Activated T-cell treated with anti-CD3 and anti-CD28 coated beads, Interleukin-2, amount 50 U/mL, for 24 hours (primary cell): Measurements from ENCODE around the gene FMN1.
A peak's percentile ranks its signal among the peaks of the same experiment; 100 is the strongest.

Experiments
- DNase-seq: peaks from one replicate; pipeline ENCODE4 v3.0.0-alpha.2; 2020
- H3K27ac Mint-ChIP-seq: 2 replicates; pipeline ENCODE4 v1.8.0; 2020; ENCODE audit warnings: mild to moderate bottlenecking, mixed read lengths
- H3K27me3 Mint-ChIP-seq: 2 replicates; pipeline ENCODE4 v1.8.0; 2020; ENCODE audit warnings: mixed read lengths
- H3K36me3 Mint-ChIP-seq: 2 replicates; pipeline ENCODE4 v1.8.0; 2020; ENCODE audit warnings: low read depth, mixed read lengths
- H3K4me1 Mint-ChIP-seq: 2 replicates; pipeline ENCODE4 v1.8.0; 2020; ENCODE audit warnings: low read depth, mixed read lengths
- H3K4me3 Mint-ChIP-seq: 2 replicates; pipeline ENCODE4 v1.8.0; 2020; ENCODE audit warnings: mild to moderate bottlenecking, moderate library complexity, mixed read lengths
- H3K9me3 Mint-ChIP-seq: 2 replicates; pipeline ENCODE4 v1.8.0; 2020; ENCODE audit warnings: mixed read lengths

Gene FMN1

DNA sequence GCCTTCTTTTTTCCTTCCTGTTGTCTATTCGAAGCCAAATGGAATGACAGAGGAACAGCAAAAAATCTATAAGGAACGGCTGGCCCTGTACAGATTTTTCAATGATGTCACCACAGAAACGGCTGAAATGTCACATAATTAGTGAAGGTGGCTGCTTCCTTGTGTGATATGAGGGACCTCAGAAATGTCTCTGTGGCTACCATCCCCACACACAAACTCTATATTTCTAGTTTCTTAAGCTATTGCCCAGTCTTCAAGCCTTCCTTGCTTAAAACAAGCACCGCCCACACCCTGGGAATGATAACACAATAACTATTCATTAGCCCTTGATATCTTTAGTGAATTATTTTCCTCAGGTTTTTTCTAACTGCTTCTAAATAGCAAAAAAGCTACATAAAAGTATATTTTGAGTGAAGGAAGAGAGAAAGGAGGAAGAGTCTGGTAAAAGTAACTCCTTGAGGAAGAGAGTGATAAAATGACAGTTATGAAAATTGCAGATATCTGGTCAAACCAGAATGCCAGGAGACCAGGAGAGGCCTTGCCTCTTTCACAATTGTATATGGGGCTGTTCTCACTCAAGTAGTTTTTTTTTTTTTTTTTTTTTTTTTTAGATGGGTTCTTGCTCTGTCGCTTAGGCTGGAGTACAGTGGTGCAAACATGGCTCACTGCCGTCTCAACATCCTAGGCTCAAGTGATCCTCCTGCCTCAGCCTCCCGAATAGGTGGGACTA lies 38.7 kb downstream of the FMN1 start:
- Mint-ChIP-seq H3K27me3 (no peaks in the 10 kb centered on the region), H3K36me3 (no peaks in the 10 kb centered on the region), H3K4me3 (no peak overlapping the region), H3K9me3 (no peaks in the 10 kb centered on the region), H3K27ac (no peak overlapping the region), H3K4me1 (peaks cover 22% of the 10 kb centered on the region)
- DNase-seq: no peak

DNA sequence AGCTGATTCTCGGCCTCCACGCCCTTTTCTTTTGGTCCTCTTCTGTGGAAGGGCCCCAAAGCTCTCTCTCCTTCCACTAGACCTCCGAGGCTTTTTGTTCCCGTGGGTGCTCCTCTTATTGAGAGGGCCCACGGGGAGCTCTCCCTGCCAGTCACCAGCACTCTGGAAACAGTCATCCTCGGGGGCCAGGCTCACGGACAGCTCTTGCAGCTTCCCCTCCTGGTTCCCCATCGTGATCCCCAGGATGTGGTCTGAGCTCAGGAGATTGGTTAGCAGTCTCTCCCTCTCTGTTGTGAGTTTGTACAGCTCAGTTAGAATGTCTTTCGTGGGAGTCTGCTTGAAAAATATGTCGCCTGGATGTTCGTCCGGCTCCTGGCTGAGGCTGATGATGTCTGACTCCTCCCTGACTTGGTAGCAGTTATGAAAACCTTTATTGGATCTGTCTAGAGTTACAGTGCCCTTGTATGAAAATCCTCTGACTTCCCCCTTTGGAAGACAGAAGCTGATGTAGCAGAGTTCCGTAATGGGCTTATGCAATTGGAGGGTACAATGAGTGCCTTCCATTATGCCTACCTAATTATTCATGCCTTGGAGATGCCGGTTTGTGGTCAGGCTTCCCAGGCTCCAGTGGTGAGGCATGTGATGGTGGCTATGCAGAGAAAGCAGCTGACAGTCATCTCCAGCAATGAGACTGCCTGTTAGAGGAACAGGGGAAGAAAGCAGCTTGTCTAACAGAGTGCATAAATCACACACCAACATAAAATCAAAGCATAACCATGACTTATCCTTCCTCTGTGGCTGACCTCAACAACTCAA lies 40.0 kb downstream of the FMN1 start:
- H3K27me3 Mint-ChIP-seq: no peaks in the 10 kb centered on the region
- peaks cover 16% of the 10 kb centered on the region for H3K4me1 Mint-ChIP-seq
- DNase-seq: no peak
- H3K9me3 Mint-ChIP-seq: no peaks in the 10 kb centered on the region
- H3K36me3 Mint-ChIP-seq: no peaks in the 10 kb centered on the region
- H3K27ac Mint-ChIP-seq: no peak overlapping the region
- H3K4me3 Mint-ChIP-seq: no peak overlapping the region

GRCh38 chr15:33153548-33153947 lies 41.0 kb downstream of the FMN1 start:
- Mint-ChIP-seq H3K27ac (no peak overlapping the region), H3K36me3 (no peaks in the 10 kb centered on the region), H3K4me3 (no peak overlapping the region), H3K4me1 (peaks cover 13% of the 10 kb centered on the region), H3K9me3 (no peaks in the 10 kb centered on the region), H3K27me3 (no peaks in the 10 kb centered on the region)
- no peak for DNase-seq

DNA sequence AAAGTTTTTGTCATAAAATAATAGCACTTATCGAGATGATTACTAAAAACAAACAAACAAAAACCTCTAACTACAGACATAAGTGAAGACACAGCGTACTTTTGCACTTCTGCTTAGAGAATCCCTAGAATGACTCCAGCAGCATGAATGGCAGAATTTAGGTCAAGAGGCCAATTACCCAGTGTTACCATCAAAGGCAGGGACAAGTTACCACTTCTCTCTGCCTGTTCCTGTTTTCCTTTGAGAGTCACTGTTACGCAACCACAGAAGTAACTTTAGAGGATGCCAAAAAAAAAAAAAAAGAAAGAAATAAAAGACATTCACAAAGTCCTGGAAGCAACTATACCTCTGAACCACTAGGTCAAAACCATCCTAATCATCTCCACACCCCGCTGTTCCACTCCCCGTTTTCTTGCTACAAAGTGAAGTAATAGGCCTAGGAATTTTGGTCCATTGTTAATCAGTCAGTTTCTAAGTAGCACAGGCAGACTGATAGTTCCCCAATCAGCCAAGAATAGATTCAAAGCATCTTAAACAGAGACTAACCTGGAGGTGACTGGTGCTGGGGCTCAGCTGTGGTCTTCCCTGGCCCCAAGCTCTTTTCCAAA lies 41.9 kb downstream of the FMN1 start:
- Mint-ChIP-seq H3K36me3 (no peaks in the 10 kb centered on the region), H3K27ac (no peak overlapping the region), H3K4me1 (peaks cover 23% of the 10 kb centered on the region), H3K9me3 (no peaks in the 10 kb centered on the region), H3K4me3 (no peak overlapping the region), H3K27me3 (no peaks in the 10 kb centered on the region)
- no peak for DNase-seq

GRCh38 chr15:33150971-33151370 lies 43.5 kb downstream of the FMN1 start:
- peaks cover 26% of the 10 kb centered on the region for H3K4me1 Mint-ChIP-seq
- no peaks in the 10 kb centered on the region for H3K9me3 Mint-ChIP-seq
- no peak overlapping the region for H3K27ac Mint-ChIP-seq
- no peak for DNase-seq
- H3K4me3 Mint-ChIP-seq: no peak overlapping the region
- no peaks in the 10 kb centered on the region for H3K27me3 Mint-ChIP-seq
- H3K36me3 Mint-ChIP-seq: no peaks in the 10 kb centered on the region

DNA sequence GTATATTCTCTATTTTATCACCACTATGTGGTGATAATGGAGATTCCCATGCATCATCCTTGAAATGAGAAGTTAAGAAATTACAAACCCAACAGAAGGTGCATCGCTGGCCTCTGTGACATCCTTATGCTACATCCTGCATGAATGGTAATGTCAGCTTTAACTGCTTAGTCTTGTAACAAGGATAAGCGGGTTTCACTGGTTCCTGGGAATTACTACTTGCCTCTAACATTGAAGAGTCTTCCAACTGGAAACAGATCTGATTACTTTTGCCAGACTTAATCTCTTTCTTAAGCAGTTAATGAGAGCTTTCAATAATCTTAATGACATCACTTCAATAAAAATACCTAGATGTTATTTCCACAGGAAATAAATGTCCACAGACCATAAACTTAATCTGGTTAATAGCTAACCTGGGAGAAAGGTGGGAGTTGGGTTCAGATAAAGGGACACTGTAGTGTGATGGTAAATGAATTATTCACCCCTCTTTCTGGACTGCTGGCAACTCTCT lies 44.0 kb downstream of the FMN1 start:
- no peaks in the 10 kb centered on the region for H3K9me3 Mint-ChIP-seq
- H3K4me1 Mint-ChIP-seq: peaks cover 26% of the 10 kb centered on the region
- H3K4me3 Mint-ChIP-seq: no peak overlapping the region
- DNase-seq: no peak
- H3K27ac Mint-ChIP-seq: no peak overlapping the region
- no peaks in the 10 kb centered on the region for H3K36me3 Mint-ChIP-seq
- no peaks in the 10 kb centered on the region for H3K27me3 Mint-ChIP-seq

DNA sequence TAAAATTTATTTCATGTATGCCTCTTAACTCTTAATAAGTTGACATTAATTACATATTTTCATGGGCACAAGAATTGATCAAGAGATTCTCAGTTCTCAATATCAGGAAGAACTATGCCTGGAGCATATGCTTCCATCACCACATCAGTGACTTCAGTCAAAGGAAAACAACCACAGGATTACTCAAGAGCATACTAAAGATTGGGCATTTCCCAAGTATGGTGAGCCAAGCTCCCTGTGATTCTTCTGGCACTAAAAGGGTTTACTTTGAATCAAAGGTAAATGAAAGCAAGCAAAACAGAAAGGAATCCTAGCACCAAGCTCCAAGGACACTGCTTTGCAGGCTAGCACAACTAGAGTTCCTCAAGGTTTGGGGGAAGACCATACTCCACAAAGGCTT lies 44.6 kb downstream of the FMN1 start:
- Mint-ChIP-seq H3K27me3 (no peaks in the 10 kb centered on the region), H3K9me3 (no peaks in the 10 kb centered on the region), H3K4me3 (no peak overlapping the region), H3K27ac (no peak overlapping the region), H3K36me3 (no peaks in the 10 kb centered on the region), H3K4me1 (peaks cover 25% of the 10 kb centered on the region)
- DNase-seq: no peak

DNA sequence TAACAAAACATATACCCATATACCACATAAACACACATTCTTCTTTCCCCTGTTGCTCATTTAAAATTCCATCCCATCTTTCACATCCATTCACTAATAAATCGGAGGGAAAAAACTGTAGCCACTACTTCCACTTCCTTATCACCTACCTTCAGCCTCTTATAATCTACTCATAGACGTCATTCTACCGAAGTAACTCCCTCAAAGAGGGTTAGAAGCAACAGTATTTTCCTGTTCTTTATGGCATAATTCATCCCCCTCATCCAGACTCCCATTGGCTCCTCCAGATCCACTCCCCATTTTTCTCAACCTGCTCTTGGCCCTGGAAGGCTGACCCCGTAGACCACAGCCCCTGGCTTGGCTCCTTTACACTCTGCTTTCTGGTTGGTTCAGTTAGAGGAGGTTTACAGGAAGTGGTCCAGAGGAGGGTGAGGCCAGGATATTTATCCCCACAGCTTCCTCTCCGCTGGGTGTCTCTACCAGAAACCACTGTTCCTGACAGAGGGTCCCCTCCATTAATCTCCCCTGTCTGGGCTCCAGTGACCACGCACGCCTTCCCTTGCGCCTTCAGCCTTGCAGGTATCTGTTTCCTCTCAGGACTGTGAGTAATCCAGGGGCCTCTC lies 46.3 kb downstream of the FMN1 start:
- Mint-ChIP-seq H3K4me3 (peak overlapping the region; percentile 57), H3K27me3 (no peaks in the 10 kb centered on the region), H3K27ac (peak overlapping the region; percentile 62), H3K36me3 (no peaks in the 10 kb centered on the region), H3K9me3 (no peaks in the 10 kb centered on the region), H3K4me1 (peaks cover 25% of the 10 kb centered on the region)
- peak; percentile 37 for DNase-seq

GRCh38 chr15:33146051-33146450 lies 48.5 kb downstream of the FMN1 start:
- no peak overlapping the region for H3K4me3 Mint-ChIP-seq
- H3K4me1 Mint-ChIP-seq: peaks cover 21% of the 10 kb centered on the region
- H3K9me3 Mint-ChIP-seq: no peaks in the 10 kb centered on the region
- no peaks in the 10 kb centered on the region for H3K27me3 Mint-ChIP-seq
- H3K36me3 Mint-ChIP-seq: no peaks in the 10 kb centered on the region
- H3K27ac Mint-ChIP-seq: no peak overlapping the region
- DNase-seq: no peak

DNA sequence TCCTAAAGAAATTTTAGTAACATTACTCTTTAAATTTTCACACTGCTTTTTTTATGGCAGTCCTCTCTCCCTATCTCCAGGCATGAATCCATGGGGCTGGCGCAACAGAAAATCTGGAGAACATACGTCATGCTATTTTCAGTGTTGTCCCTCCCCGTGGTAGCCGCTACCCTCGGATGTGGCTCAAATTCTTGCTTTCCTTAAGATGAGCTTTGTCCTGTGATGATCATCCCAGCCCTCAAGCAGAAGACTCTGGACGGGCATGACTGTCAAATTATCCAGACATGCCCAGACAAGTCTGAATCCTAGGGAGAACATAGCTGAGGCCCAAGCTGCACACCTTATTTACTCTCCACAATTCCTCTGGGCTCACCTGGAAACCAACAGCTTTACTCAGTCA lies 49.1 kb downstream of the FMN1 start:
- H3K27me3 Mint-ChIP-seq: no peaks in the 10 kb centered on the region
- no peak overlapping the region for H3K27ac Mint-ChIP-seq
- no peak for DNase-seq
- H3K9me3 Mint-ChIP-seq: no peaks in the 10 kb centered on the region
- H3K4me1 Mint-ChIP-seq: peaks cover 18% of the 10 kb centered on the region
- no peaks in the 10 kb centered on the region for H3K36me3 Mint-ChIP-seq
- no peak overlapping the region for H3K4me3 Mint-ChIP-seq

DNA sequence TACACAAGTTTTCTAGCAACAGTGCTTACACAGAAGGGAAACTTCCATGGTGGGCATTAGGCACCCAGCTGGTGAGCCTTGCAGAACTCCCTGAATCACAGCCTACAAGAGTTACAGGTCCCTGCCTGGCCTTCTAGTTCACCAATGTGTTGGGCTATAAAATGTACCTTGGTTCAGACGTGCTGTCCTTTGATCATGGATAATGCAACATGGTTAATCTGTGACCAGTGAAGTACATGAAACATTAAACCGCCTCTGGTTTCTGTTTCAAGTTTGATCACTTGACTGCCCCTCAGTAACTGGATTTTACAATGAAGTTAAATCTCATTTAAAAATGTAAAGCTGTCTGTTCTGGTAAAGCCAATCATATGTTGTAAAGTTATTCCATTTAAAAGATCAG lies 51.8 kb downstream of the FMN1 start:
- no peak overlapping the region for H3K27ac Mint-ChIP-seq
- no peaks in the 10 kb centered on the region for H3K9me3 Mint-ChIP-seq
- H3K4me1 Mint-ChIP-seq: peaks cover 5% of the 10 kb centered on the region
- no peak for DNase-seq
- H3K4me3 Mint-ChIP-seq: no peak overlapping the region
- H3K27me3 Mint-ChIP-seq: no peaks in the 10 kb centered on the region
- H3K36me3 Mint-ChIP-seq: no peaks in the 10 kb centered on the region

- H3K27ac Mint-ChIP-seq: no peak overlapping the region
- H3K27me3 Mint-ChIP-seq: peaks cover 5% of the 10 kb centered on the region
Observed at GRCh38 chr15:33138000-33138399, 56.5 kb downstream of the FMN1 start.

DNA sequence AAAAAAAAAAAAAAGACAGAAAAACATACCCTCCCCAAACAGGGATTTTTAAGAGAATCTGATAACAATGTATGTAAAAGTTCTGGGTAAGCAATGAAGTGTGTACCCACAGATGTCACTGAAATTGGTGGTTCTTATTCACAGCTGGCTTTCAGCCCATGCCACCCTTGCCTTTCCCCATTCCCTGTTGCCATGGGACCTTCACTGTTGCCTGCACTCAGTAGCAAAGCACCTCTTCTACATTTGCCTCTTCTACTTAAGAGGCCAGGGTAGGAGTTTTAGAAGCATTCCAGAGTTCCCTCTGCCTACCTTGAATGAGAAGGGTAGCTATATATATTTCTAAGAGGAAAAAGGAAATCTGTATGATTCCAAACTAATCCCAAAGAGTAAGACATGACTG lies 57.4 kb downstream of the FMN1 start:
- no peak for DNase-seq
- no peaks in the 10 kb centered on the region for H3K36me3 Mint-ChIP-seq
- H3K4me1 Mint-ChIP-seq: peaks cover 5% of the 10 kb centered on the region
- no peaks in the 10 kb centered on the region for H3K9me3 Mint-ChIP-seq
- no peak overlapping the region for H3K4me3 Mint-ChIP-seq
- H3K27me3 Mint-ChIP-seq: peaks cover 5% of the 10 kb centered on the region
- H3K27ac Mint-ChIP-seq: no peak overlapping the region

More at GRCh38 chr15:33138000-33138399, 56.5 kb downstream of the FMN1 start:
- DNase-seq: no peak
- no peak overlapping the region for H3K4me3 Mint-ChIP-seq
- H3K4me1 Mint-ChIP-seq: no peaks in the 10 kb centered on the region
- H3K9me3 Mint-ChIP-seq: no peaks in the 10 kb centered on the region
- H3K36me3 Mint-ChIP-seq: no peaks in the 10 kb centered on the region

DNA sequence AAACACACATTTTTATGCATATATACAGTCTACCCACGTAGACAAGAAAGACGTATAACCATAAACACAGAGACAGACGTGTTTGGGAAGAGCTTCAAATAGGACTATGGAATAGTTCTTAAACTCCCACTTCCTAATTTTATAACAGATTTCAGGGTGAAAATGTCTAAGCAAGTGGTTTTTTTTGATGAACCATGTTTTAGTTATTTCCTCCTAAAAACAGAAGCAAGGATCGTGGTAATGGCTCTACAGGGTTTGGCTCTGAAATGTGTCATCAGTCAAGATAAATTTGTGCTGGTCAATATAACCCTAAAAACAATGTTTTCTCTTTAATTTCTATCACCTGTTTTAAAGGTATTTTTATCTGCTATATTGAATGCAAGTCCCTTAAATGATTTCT lies 58.2 kb downstream of the FMN1 start:
- DNase-seq: no peak
- Mint-ChIP-seq H3K36me3 (no peaks in the 10 kb centered on the region), H3K27me3 (peaks cover 5% of the 10 kb centered on the region)

More for the DNA sequence above, 58.2 kb downstream of the FMN1 start:
- Mint-ChIP-seq H3K4me1 (peaks cover 12% of the 10 kb centered on the region), H3K4me3 (no peak overlapping the region), H3K9me3 (no peaks in the 10 kb centered on the region), H3K27ac (no peak overlapping the region)
